Keratinocyte (primary cell): ENCODE data around the gene SELENOW. TPM values are rescaled to one million over a fixed set of nuclear protein-coding genes. Genes with fewer than 3 reads are reported as not detected.
"Not testable (repeated sequence)": the region's sequence is repeated elsewhere in the genome, so short reads cannot be mapped to it uniquely, and the experiment has no call there.

Source experiments
- DNase-seq: peaks from one replicate; pipeline ENCODE4 v3.0.0-alpha.2; 2011; ENCODE audit warnings: low read depth, missing footprints, low spot score
- FAIRE-seq: peaks from 2 replicates; lab custom pipeline; 2011; peaks lifted over from hg19 to GRCh38; lab: Jason Lieb, UNC
- H2AFZ ChIP-seq: 2 replicates; pipeline ENCODE4 v1.6.0; 2012; ENCODE audit warnings: low read length, control low read depth, inconsistent platforms; ENCODE audit not compliant: control insufficient read depth
- H3K27ac ChIP-seq: 2 replicates; pipeline ENCODE4 v1.5.1; 2011; ENCODE audit warnings: low read length; ENCODE audit not compliant: control insufficient read depth, insufficient read depth
- H3K27me3 ChIP-seq: 3 replicates; pipeline ENCODE4 v1.6.0; 2011; ENCODE audit warnings: low read length; ENCODE audit not compliant: control insufficient read depth, insufficient read depth; ENCODE audit errors: extremely low read depth
- H3K36me3 ChIP-seq, 2 experiments: 2 replicates in 1 of 2; 3 replicates in 1 of 2; pipeline ENCODE4 v1.5.1; 2011; ENCODE audit warnings: low read length in 2 of 2, mild to moderate bottlenecking in 1 of 2; ENCODE audit not compliant: control insufficient read depth in 2 of 2, insufficient read depth in 2 of 2; ENCODE audit errors: extremely low read depth in 1 of 2
- H3K4me1 ChIP-seq: 3 replicates; pipeline ENCODE4 v1.5.1; 2011; ENCODE audit warnings: low read length; ENCODE audit not compliant: control insufficient read depth, insufficient read depth; ENCODE audit errors: extremely low read depth
- H3K4me2 ChIP-seq: 3 replicates; pipeline ENCODE4 v1.6.0; 2011; ENCODE audit warnings: low read depth, low read length; ENCODE audit not compliant: control insufficient read depth, insufficient read depth; ENCODE audit errors: extremely low read depth
- H3K4me3 ChIP-seq, 3 experiments: fragments of 200-600 bp in 1 of 3; sonication (generic) in 1 of 3; 2 replicates in 2 of 3; 3 replicates in 1 of 3; pipeline ENCODE4 v1.5.1; 2011 to 2016; ENCODE audit warnings: low read length in 3 of 3, mild to moderate bottlenecking in 3 of 3, control low read depth in 2 of 3, inconsistent platforms in 1 of 3, low read depth in 1 of 3, mixed read lengths in 1 of 3, mixed run types in 1 of 3, moderate library complexity in 1 of 3; ENCODE audit not compliant: control insufficient read depth in 2 of 3, insufficient read depth in 2 of 3; ENCODE audit errors: extremely low read depth in 1 of 3
- H3K79me2 ChIP-seq: 2 replicates; pipeline ENCODE4 v1.6.0; 2012; ENCODE audit warnings: low read length; ENCODE audit not compliant: control insufficient read depth, insufficient read depth
- H3K9ac ChIP-seq: 3 replicates; pipeline ENCODE4 v1.6.0; 2011; ENCODE audit warnings: low read length; ENCODE audit not compliant: control insufficient read depth, insufficient read depth; ENCODE audit errors: extremely low read depth
- H3K9me1 ChIP-seq: 3 replicates; pipeline ENCODE4 v1.6.0; 2011; ENCODE audit warnings: low read length; ENCODE audit not compliant: control insufficient read depth, insufficient read depth; ENCODE audit errors: extremely low read depth
- H3K9me3 ChIP-seq: 2 replicates; pipeline ENCODE4 v1.5.1; 2012; ENCODE audit warnings: low read depth, low read length; ENCODE audit not compliant: control insufficient read depth
- H4K20me1 ChIP-seq: 3 replicates; pipeline ENCODE4 v1.6.0; 2011; ENCODE audit warnings: low read length; ENCODE audit not compliant: control insufficient read depth, insufficient read depth; ENCODE audit errors: extremely low read depth
- EZH2 ChIP-seq: IDR thresholded peaks from one replicate; pipeline ENCODE4 v1.6.1; 2012; ENCODE audit warnings: inconsistent platforms, mild to moderate bottlenecking, low read length, moderate library complexity
- dilution Hi-C: fragments of 300-500 bp; cut with MboI; formaldehyde crosslinking; loops from one replicate; pipeline ENCODE4 v1.7.0; 2020; ENCODE audit warnings: low sequenced_read_pairs; ENCODE audit not compliant: extremely low pct_ligation_motif_present
- polyA plus RNA-seq, 5 experiments: library from polyadenylated mRNA; depleted of rRNA in 3 of 5; stranded (reverse) in 3 of 5; stranded (forward) in 1 of 5; unstranded in 1 of 5; fragments of >200 nt; gene quantifications; 1 replicate in 1 of 5; 2 replicates in 3 of 5; 3 replicates in 1 of 5; pipeline versions ENCODE4 v1.2.1 to v1.2.3, GENCODE V29; 2011 to 2012; ENCODE audit warnings: missing spikeins in 2 of 5, low read depth in 1 of 5, low replicate concordance in 1 of 5
- TF ChIP-seq, protein P1 (sequence below), 3 experiments: IDR thresholded peaks in 1 of 3; conservative IDR thresholded peaks in 1 of 3; optimal IDR thresholded peaks in 1 of 3; 2 replicates in 2 of 3; 3 replicates in 1 of 3; pipeline versions ENCODE3 to v1.5.1; 2011; ENCODE audit warnings: low read length in 3 of 3, mild to moderate bottlenecking in 3 of 3, moderate library complexity in 2 of 3, control low read depth in 1 of 3, inconsistent platforms in 1 of 3; ENCODE audit not compliant: insufficient read depth in 2 of 3; ENCODE audit errors: extremely low read depth in 1 of 3

The SELENOW gene
- polyA plus RNA-seq, 1 donor (not counting 4 experiments of a cell fraction or from before 2014, with no cell fraction given): 509 TPM

DNA sequence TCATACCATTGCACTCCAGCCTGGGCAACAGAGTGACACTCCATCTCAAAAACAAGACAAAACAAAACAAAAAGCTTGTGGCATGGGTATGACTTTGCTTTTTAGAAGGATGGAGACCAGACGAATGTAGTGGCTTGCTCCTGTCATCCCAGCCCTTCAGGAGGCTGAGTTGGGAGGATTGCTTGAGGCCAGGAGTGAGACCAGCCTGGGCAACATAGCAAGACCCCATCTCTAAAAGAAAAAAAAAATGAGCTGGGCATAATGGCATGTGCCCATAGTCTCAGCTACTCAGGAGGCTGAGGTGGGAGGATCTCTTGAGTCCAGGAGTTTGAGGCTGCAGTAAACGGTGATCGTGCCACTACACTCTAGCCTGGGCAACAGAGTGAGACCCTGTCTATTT is 16.4 kb upstream of the SELENOW start:
- no peak overlapping the region for H3K9ac ChIP-seq
- no peaks in the 10 kb centered on the region for H3K4me1 ChIP-seq
- H4K20me1 ChIP-seq: no peaks in the 10 kb centered on the region
- no peaks in the 10 kb centered on the region for H3K9me3 ChIP-seq
- TF ChIP-seq, protein P1, sequence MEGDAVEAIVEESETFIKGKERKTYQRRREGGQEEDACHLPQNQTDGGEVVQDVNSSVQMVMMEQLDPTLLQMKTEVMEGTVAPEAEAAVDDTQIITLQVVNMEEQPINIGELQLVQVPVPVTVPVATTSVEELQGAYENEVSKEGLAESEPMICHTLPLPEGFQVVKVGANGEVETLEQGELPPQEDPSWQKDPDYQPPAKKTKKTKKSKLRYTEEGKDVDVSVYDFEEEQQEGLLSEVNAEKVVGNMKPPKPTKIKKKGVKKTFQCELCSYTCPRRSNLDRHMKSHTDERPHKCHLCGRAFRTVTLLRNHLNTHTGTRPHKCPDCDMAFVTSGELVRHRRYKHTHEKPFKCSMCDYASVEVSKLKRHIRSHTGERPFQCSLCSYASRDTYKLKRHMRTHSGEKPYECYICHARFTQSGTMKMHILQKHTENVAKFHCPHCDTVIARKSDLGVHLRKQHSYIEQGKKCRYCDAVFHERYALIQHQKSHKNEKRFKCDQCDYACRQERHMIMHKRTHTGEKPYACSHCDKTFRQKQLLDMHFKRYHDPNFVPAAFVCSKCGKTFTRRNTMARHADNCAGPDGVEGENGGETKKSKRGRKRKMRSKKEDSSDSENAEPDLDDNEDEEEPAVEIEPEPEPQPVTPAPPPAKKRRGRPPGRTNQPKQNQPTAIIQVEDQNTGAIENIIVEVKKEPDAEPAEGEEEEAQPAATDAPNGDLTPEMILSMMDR (optimal IDR thresholded peaks at IDR 0.05 in 1 of 3, IDR thresholded peaks at IDR 0.05 in 1 of 3, conservative IDR thresholded peaks at IDR 0.05 in 1 of 3; ENCODE audit: extremely low read depth in 1 of 3, insufficient read depth in 2 of 3, low read length in 3 of 3): no peak
- no peak for TF ChIP-seq EZH2
- H3K4me3 ChIP-seq: no peak overlapping the region
- no peak for FAIRE-seq
- no peaks in the 10 kb centered on the region for H3K9me1 ChIP-seq
- H3K79me2 ChIP-seq: no peaks in the 10 kb centered on the region
- H3K27ac ChIP-seq: no peak overlapping the region
- no peaks in the 10 kb centered on the region for H3K27me3 ChIP-seq
- dilution Hi-C loops: no loop called here
- DNase-seq: no peak
- peaks cover 14 to 16% of the 10 kb centered on the region in 2 experiments for H3K36me3 ChIP-seq
- no peak overlapping the region for H2AFZ ChIP-seq
- no peak overlapping the region for H3K4me2 ChIP-seq

DNA sequence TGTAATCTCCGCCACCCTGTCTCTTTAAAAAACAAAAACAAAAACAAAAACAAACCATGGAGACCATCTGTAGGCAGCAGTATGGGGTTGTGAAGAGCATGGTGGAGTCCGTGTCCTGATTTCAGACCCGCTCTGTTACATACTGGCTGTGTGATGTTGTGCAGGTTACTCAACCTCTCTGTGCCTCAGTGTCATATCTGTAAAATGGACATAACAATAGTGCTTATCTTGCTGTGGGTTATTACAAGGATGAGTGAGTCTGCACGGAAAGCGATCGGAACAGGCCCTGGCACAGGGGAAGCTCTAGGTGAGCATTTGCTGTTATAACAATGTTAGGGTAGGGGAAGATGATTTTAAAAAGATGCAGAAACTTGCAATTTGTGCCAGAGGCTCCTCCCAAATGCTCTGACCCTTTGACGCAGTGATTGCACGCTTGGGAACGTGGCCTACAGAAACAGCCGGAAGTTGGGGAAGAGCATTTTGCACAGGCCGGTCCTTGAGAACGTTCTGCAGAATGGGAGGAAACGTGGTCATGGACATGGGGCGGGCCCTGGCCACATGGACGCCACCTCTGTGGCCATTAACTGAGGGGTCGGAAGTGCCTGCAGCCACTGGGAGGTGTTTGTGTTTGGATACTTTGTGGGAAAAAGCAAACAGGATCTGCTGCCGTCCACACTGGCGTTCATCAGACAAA is 15.7 kb upstream of the SELENOW start:
- Histone ChIP-seq H3K9me1 (no peaks in the 10 kb centered on the region), H3K9ac (no peak overlapping the region), H3K4me2 (no peak overlapping the region), H3K27me3 (no peaks in the 10 kb centered on the region), H3K79me2 (no peaks in the 10 kb centered on the region), H3K4me3 (no peak overlapping the region), H3K27ac (no peak overlapping the region), H3K9me3 (no peaks in the 10 kb centered on the region), H3K4me1 (no peaks in the 10 kb centered on the region), H4K20me1 (no peaks in the 10 kb centered on the region), H2AFZ (no peak overlapping the region), H3K36me3 (peaks cover 8 to 10% of the 10 kb centered on the region in 2 experiments)
- no peak for TF ChIP-seq EZH2
- TF ChIP-seq, protein P1 (optimal IDR thresholded peaks at IDR 0.05 in 1 of 3, IDR thresholded peaks at IDR 0.05 in 1 of 3, conservative IDR thresholded peaks at IDR 0.05 in 1 of 3; ENCODE audit: extremely low read depth in 1 of 3, insufficient read depth in 2 of 3, low read length in 3 of 3): no peak
- dilution Hi-C loops: no loop called here
- no peak for DNase-seq
- FAIRE-seq: no peak

- H3K27me3 ChIP-seq, H3K9me1 ChIP-seq, dilution Hi-C loops, H3K36me3 ChIP-seq, H3K4me2 ChIP-seq, H3K79me2 ChIP-seq, H3K4me3 ChIP-seq, H3K4me1 ChIP-seq, H3K9me3 ChIP-seq, H3K27ac ChIP-seq, FAIRE-seq, H3K9ac ChIP-seq, DNase-seq, H2AFZ ChIP-seq, H4K20me1 ChIP-seq: not testable (repeated sequence)
Observed at GRCh38 chr19:47764705-47765104, 13.8 kb upstream of the SELENOW start.
